GM12873 (cell line): ENCODE results near the gene ATP6V0A4.

ENCODE experiments used
- TF ChIP-seq, protein P1 (sequence below): IDR thresholded peaks from 2 replicates; pipeline ENCODE4 v1.5.1; 2012; ENCODE audit warnings: low read depth, mild to moderate bottlenecking, moderate library complexity, low read length, control low read depth; ENCODE audit not compliant: insufficient read depth; ENCODE audit errors: missing control alignments

ATP6V0A4 gene

GRCh38 chr7:138797715-138798320 lies at the start of gene ATP6V0A4, which contains the start of gene TMEM213:
ATP6V0A4 (minus strand) TSS chr7:138798196; CDS start chr7:138771247, 26,949 bp downstream.
TMEM213 (plus strand) TSS chr7:138797994; CDS start chr7:138798105, 111 bp downstream.
- TF ChIP-seq, protein P1, sequence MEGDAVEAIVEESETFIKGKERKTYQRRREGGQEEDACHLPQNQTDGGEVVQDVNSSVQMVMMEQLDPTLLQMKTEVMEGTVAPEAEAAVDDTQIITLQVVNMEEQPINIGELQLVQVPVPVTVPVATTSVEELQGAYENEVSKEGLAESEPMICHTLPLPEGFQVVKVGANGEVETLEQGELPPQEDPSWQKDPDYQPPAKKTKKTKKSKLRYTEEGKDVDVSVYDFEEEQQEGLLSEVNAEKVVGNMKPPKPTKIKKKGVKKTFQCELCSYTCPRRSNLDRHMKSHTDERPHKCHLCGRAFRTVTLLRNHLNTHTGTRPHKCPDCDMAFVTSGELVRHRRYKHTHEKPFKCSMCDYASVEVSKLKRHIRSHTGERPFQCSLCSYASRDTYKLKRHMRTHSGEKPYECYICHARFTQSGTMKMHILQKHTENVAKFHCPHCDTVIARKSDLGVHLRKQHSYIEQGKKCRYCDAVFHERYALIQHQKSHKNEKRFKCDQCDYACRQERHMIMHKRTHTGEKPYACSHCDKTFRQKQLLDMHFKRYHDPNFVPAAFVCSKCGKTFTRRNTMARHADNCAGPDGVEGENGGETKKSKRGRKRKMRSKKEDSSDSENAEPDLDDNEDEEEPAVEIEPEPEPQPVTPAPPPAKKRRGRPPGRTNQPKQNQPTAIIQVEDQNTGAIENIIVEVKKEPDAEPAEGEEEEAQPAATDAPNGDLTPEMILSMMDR, result no peak

GRCh38 chr7:138845711-138846110 lies 47.7 kb upstream of the ATP6V0A4 start:
- TF ChIP-seq, protein P1, result no peak

- TF ChIP-seq, protein P1, result no peak
Measured at GRCh38 chr7:138843632-138844580, 45.9 kb upstream of the ATP6V0A4 start.

- TF ChIP-seq, protein P1, result no peak
Measured at GRCh38 chr7:138842111-138842510, 44.1 kb upstream of the ATP6V0A4 start.

GRCh38 chr7:138838166-138838565 lies 40.2 kb upstream of the ATP6V0A4 start:
- TF ChIP-seq, protein P1, result no peak

DNA sequence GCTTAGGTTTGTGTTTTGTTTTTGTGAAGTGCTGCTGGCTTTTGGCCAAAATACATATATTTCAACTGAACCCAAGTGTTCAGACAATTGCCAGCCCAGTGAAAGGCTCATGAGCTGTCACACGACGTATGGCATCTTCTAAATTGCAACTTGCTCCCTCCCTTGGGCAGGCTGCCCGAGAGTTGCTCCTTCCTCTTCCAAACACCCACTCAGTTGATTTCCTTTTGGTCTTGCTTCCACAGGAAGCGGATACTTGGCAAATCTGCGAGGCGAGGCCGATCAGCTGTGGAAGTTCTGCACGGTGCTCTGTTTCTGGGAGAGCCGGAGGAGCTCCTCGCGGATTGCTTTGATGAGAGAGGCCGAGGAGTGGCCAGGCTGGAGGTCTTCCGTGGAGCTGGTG lies 39.6 kb upstream of the ATP6V0A4 start:
- TF ChIP-seq, protein P1, result no peak

- TF ChIP-seq, protein P1, result no peak
Measured at GRCh38 chr7:138835087-138835486, 37.1 kb upstream of the ATP6V0A4 start.
